Keratinocyte (primary cell): ENCODE data around the gene PAQR5.

Experiments used
- CTCF ChIP-seq, 3 experiments: IDR thresholded peaks in 1 of 3; conservative IDR thresholded peaks in 1 of 3; optimal IDR thresholded peaks in 1 of 3; 2 replicates in 2 of 3; 3 replicates in 1 of 3; pipeline versions ENCODE3 to v1.5.1; 2011; ENCODE audit warnings: low read length in 3 of 3, mild to moderate bottlenecking in 3 of 3, moderate library complexity in 2 of 3, control low read depth in 1 of 3, inconsistent platforms in 1 of 3; ENCODE audit not compliant: insufficient read depth in 2 of 3; ENCODE audit errors: extremely low read depth in 1 of 3
- EZH2 ChIP-seq: IDR thresholded peaks from one replicate; pipeline ENCODE4 v1.6.1; 2012; ENCODE audit warnings: inconsistent platforms, mild to moderate bottlenecking, low read length, moderate library complexity

GRCh38 chr15:69289342-69290146, 9.2 kb upstream of the PAQR5 start:
- TF ChIP-seq CTCF (optimal IDR thresholded peaks at IDR 0.05 in 1 of 3, IDR thresholded peaks at IDR 0.05 in 1 of 3, conservative IDR thresholded peaks at IDR 0.05 in 1 of 3; ENCODE audit: extremely low read depth in 1 of 3, insufficient read depth in 2 of 3, low read length in 3 of 3) = no peak
- TF ChIP-seq EZH2 = no peak
